Nephron (organoid): Measurements from ENCODE around the gene ZNF573.
"Not testable (repeated sequence)": the region's sequence is repeated elsewhere in the genome, so short reads cannot be mapped to it uniquely, and the experiment has no call there.

Experiments
- H3K27ac Mint-ChIP-seq, 3 experiments: 2 replicates each; pipeline ENCODE4 v1.8.0; 2020; ENCODE audit warnings: mixed read lengths in 3 of 3, mild to moderate bottlenecking in 2 of 3, moderate library complexity in 1 of 3
- H3K27me3 Mint-ChIP-seq: 2 replicates; pipeline ENCODE4 v1.8.0; 2021; ENCODE audit warnings: low read depth, mild to moderate bottlenecking, moderate library complexity, mixed read lengths
- H3K36me3 Mint-ChIP-seq: 2 replicates; pipeline ENCODE4 v1.8.0; 2020; ENCODE audit warnings: low read depth, mixed read lengths
- H3K4me1 Mint-ChIP-seq: 2 replicates; pipeline ENCODE4 v1.8.0; 2020; ENCODE audit warnings: mixed read lengths
- H3K4me3 Mint-ChIP-seq, 3 experiments: 2 replicates each; pipeline ENCODE4 v1.8.0; 2020; ENCODE audit warnings: mild to moderate bottlenecking in 3 of 3, mixed read lengths in 3 of 3, moderate library complexity in 2 of 3
- H3K9me3 Mint-ChIP-seq: 2 replicates; pipeline ENCODE4 v1.8.0; 2020; ENCODE audit warnings: mixed read lengths
- TF ChIP-seq, protein P1 (sequence below), 3 experiments: fragments of 200-600 bp; sonication (generic); IDR thresholded peaks; one replicate each; pipeline ENCODE4 v1.5.0; 2021; ENCODE audit warnings: antibody characterized with exemption in 3 of 3; ENCODE audit not compliant: unreplicated experiment in 3 of 3

Gene ZNF573

DNA sequence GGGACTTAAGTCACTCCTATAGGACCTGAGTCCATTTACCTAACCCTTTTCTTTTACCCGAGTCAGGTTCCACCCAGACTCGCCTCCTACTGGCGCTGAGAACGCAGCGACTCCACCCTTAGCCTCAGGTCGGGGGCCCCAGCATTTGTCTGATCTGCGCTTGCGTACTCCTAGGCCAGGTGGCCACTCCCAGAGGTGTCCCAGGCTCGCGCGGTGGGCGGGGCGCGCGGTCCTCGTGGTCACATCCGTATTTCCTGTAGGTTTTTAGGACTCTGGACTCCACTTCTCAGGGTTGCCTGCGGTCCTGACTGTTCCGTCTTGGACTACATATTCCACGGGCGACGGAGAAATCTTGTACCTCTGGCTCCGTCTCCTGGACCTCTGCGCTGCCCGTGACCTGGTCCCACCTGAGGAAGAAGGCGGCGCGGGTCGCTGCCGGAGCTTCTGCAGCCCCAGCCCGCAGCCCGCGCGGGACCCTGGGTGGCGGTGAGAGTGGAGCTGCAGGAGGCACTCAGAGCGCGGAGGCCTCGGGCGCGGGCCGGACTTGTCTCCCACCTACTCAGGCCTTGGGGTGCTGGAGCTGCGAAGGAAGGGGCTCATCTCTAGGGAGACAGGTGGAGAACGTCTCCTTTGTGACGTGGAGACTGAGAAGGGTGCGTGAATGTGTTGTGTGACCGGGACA lies 11.0 kb upstream of the ZNF573 start:
- Mint-ChIP-seq H3K9me3 (peaks cover 61% of the 10 kb centered on the region), H3K36me3 (peaks cover 38% of the 10 kb centered on the region), H3K4me3 (no peak overlapping the region), H3K27me3 (peaks cover 5% of the 10 kb centered on the region), H3K4me1 (no peaks in the 10 kb centered on the region), H3K27ac (no peak overlapping the region)
- TF ChIP-seq, protein P1, sequence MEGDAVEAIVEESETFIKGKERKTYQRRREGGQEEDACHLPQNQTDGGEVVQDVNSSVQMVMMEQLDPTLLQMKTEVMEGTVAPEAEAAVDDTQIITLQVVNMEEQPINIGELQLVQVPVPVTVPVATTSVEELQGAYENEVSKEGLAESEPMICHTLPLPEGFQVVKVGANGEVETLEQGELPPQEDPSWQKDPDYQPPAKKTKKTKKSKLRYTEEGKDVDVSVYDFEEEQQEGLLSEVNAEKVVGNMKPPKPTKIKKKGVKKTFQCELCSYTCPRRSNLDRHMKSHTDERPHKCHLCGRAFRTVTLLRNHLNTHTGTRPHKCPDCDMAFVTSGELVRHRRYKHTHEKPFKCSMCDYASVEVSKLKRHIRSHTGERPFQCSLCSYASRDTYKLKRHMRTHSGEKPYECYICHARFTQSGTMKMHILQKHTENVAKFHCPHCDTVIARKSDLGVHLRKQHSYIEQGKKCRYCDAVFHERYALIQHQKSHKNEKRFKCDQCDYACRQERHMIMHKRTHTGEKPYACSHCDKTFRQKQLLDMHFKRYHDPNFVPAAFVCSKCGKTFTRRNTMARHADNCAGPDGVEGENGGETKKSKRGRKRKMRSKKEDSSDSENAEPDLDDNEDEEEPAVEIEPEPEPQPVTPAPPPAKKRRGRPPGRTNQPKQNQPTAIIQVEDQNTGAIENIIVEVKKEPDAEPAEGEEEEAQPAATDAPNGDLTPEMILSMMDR (IDR thresholded peaks at IDR 0.05; ENCODE audit: unreplicated experiment in 3 of 3), result no peak

DNA sequence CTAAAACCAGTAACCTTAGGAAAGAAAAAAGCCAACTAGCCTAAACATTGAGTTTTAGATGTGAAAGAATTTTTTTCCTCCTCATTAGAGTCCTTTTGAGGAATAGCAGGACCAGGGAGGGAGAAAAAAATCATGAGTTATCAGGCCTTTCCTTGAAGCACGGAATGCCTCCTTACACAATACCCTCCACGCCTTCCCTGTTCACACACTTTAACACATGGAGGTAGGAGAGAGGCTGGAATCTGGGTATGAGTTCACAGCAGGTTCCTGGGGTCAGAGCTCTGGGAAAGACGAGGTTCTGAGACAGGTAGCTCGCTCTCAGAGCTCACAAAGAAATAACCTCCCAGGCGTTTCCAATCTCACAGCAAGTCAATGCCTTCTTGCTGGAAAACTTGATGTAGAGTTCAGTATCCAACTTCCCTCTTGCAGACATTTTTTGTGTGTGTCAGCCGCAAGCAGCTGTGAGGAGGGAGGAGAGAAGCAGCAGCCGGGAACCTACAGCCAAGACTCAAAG lies 716 bp downstream of the ZNF573 start:
- Mint-ChIP-seq H3K9me3 (peaks cover 42% of the 10 kb centered on the region), H3K27me3 (no peaks in the 10 kb centered on the region)
- TF ChIP-seq, protein P1 (IDR thresholded peaks at IDR 0.05; ENCODE audit: unreplicated experiment in 3 of 3), result no peak

DNA sequence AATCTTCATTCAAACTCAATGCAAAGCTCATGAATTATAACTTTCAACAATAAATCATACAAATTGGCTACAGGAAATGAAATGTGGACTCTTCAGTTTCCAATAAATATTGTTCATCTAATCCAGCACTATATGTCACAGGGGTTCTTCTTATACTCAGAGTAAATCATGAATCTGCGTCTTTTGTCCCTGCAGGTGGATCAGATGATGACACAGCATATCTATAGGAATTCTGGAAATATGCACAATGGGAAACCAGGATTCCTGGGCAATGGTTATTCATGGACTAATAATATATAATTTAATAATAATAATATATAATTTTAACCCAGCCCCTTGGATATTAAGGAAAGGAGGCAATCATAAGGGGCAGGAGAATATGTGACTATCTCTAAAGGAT lies 8.4 kb downstream of the ZNF573 start:
- Mint-ChIP-seq H3K36me3 (peaks cover 74% of the 10 kb centered on the region), H3K4me3 (no peak overlapping the region), H3K9me3 (peaks cover 11% of the 10 kb centered on the region), H3K4me1 (no peaks in the 10 kb centered on the region), H3K27me3 (no peaks in the 10 kb centered on the region), H3K27ac (no peak overlapping the region)
- TF ChIP-seq, protein P1 (IDR thresholded peaks at IDR 0.05; ENCODE audit: unreplicated experiment in 3 of 3), result no peak

More for the DNA sequence above, 716 bp downstream of the ZNF573 start:
- Mint-ChIP-seq H3K4me3 (peak overlapping the region; percentile 93 to 99 (median 95)), H3K27ac (peak overlapping the region; percentile 97 to 98 (median 98)), H3K4me1 (peaks cover 13% of the 10 kb centered on the region), H3K36me3 (peaks cover 55% of the 10 kb centered on the region)

DNA sequence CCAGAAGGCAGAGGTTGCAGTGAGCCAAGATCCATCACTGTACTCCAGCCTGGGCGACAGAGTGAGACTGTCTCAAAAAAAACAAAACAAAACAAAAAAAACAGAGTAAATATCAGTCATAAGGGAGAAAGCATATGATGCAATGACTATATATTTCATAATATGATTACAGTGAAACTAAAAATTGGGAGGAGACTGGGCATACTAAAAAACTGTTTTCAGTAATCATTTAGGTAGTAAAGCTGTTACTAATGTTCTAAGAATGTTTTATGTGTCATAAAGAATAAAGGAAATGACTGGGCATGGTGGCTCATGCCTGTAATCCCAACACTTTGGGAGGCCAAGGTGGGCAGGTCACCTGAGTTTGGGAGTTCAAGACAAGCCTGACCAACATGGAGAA lies 15.9 kb downstream of the ZNF573 start:
- Mint-ChIP-seq H3K9me3 (no peaks in the 10 kb centered on the region), H3K36me3 (peaks cover 67% of the 10 kb centered on the region), H3K27ac (no peak overlapping the region), H3K4me1 (no peaks in the 10 kb centered on the region), H3K27me3 (no peaks in the 10 kb centered on the region), H3K4me3 (no peak overlapping the region)
- TF ChIP-seq, protein P1 (IDR thresholded peaks at IDR 0.05; ENCODE audit: unreplicated experiment in 3 of 3), result no peak

DNA sequence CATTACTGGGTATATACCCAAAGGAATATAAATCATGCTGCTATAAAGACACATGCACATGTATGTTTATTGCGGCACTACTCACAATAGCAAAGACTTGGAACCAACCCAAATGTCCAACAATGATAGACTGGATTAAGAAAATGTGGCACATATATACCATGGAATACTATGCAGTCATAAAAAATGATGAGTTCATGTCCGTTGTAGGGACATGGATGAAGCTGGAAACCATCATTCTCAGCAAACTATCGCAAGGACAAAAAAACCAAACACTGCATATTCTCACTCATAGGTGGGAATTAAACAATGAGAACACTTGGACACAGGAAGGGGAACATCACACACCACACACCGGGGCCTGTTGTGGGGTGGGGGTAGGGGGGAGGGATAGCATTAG lies 21.7 kb downstream of the ZNF573 start:
- not testable (repeated sequence) for H3K4me3 Mint-ChIP-seq, H3K27ac Mint-ChIP-seq, H3K27me3 Mint-ChIP-seq, H3K4me1 Mint-ChIP-seq, H3K9me3 Mint-ChIP-seq
- peaks cover 60% of the 10 kb centered on the region for H3K36me3 Mint-ChIP-seq

DNA sequence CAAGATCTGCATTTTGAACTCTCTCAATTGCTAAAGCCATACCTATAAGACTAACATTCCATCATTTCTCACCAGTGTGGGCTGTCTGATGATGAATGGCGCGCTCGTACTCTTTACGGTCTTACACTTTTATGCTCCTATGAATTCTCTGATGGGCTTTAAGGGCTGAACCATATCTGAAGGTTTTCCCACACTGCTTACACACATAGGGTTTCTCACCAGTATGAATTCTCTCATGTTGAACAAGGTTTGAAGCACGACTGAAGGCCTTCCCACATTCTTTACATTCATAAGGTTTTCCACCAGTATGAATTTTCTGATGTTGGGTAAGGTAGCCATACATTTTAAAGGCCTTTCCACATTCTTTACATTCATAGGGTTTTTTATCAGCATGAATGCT lies 41.0 kb downstream of the ZNF573 start:
- H3K9me3 Mint-ChIP-seq, result peaks cover 80% of the 10 kb centered on the region
- TF ChIP-seq, protein P1 (IDR thresholded peaks at IDR 0.05; ENCODE audit: unreplicated experiment in 3 of 3), result no peak
- H3K27me3 Mint-ChIP-seq, result no peaks in the 10 kb centered on the region
- H3K27ac Mint-ChIP-seq, result no peak overlapping the region
- no peak overlapping the region for H3K4me3 Mint-ChIP-seq
- H3K36me3 Mint-ChIP-seq, result peaks cover 89% of the 10 kb centered on the region
- no peaks in the 10 kb centered on the region for H3K4me1 Mint-ChIP-seq
